Prostate gland (tissue), 2 donors: ENCODE results near the gene NDC80.

Experiments
- CTCF ChIP-seq, 4 experiments: fragments of 200-600 bp in 2 of 4; fragments of 450-650 bp in 2 of 4; sonication (generic) in 2 of 4; IDR thresholded peaks; 1 replicate in 3 of 4; 2 replicates in 1 of 4; pipeline ENCODE4 v1.5.1; 2016 to 2019; ENCODE audit warnings: antibody characterized with exemption in 4 of 4, mild to moderate bottlenecking in 2 of 4, moderate library complexity in 2 of 4
- POLR2A ChIP-seq: fragments of 450-650 bp; IDR thresholded peaks from one replicate; pipeline ENCODE4 v1.6.1; 2016; ENCODE audit warnings: antibody characterized with exemption, mild to moderate bottlenecking
- POLR2AphosphoS5 ChIP-seq: sonication (generic); formaldehyde crosslinking; IDR thresholded peaks from one replicate; pipeline ENCODE4 v1.6.1; 2017; ENCODE audit warnings: antibody characterized with exemption

GRCh38 chr18:2572892-2573291 is 1.5 kb downstream of the NDC80 start:
- TF ChIP-seq CTCF (IDR thresholded peaks at IDR 0.05), result no peak
- no peak for TF ChIP-seq POLR2A
- no peak for TF ChIP-seq POLR2AphosphoS5
